GM18508 (cell line): Measurements from ENCODE around the gene TRAF2.

ENCODE experiments used
- ATAC-seq: cut with Tn5 transposase; IDR thresholded peaks from one replicate; pipeline ENCODE4 v1.9.1; 2021; ENCODE audit warnings: moderate number of reproducible peaks; ENCODE audit not compliant: insufficient read depth, unreplicated experiment

TRAF2 gene

GRCh38 chr9:136944519-136945332 lies 58.4 kb downstream of the TRAF2 start, which contains the start of the genes C8G and FBXW5:
Gene C8G, plus strand, starts transcription at chr9:136945243. Its CDS starts 78 bp downstream, at chr9:136945321.
Gene FBXW5, minus strand, starts transcription at chr9:136944738. Its CDS starts 655 bp downstream, at chr9:136944083.
- ATAC-seq, result no peak

DNA sequence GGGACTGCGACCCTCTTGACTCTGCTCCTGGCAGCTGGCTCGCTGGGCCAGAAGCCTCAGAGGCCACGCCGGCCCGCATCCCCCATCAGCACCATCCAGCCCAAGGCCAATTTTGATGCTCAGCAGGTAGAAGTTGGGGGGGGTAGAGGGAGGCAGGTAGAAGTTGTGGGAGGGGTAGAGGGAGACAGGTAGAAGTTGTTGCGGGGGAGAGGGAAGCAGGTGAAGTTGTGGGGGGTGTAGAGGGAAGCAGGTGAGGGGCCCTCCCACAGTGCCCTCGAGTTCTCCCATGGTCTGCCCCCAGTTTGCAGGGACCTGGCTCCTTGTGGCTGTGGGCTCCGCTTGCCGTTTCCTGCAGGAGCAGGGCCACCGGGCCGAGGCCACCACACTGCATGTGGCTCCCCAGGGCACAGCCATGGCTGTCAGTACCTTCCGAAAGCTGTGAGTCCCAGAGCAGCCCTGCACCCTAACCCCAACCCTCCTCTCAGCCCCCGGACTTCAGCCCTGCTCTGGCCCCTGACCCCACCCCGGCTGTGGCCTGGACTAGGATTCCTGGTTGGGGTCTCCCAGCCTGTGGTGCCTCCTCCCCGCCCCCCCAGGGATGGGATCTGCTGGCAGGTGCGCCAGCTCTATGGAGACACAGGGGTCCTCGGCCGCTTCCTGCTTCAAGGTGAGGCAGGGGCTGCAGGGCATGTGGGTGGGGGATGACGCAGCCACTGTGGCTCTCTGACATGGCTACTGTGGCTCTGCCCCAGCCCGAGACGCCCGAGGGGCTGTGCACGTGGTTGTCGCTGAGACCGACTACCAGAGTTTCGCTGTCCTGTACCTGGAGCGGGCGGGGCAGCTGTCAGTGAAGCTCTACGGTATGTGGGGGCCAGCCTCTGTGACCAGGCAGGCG lies 59.3 kb downstream of the TRAF2 start:
- no peak for ATAC-seq

DNA sequence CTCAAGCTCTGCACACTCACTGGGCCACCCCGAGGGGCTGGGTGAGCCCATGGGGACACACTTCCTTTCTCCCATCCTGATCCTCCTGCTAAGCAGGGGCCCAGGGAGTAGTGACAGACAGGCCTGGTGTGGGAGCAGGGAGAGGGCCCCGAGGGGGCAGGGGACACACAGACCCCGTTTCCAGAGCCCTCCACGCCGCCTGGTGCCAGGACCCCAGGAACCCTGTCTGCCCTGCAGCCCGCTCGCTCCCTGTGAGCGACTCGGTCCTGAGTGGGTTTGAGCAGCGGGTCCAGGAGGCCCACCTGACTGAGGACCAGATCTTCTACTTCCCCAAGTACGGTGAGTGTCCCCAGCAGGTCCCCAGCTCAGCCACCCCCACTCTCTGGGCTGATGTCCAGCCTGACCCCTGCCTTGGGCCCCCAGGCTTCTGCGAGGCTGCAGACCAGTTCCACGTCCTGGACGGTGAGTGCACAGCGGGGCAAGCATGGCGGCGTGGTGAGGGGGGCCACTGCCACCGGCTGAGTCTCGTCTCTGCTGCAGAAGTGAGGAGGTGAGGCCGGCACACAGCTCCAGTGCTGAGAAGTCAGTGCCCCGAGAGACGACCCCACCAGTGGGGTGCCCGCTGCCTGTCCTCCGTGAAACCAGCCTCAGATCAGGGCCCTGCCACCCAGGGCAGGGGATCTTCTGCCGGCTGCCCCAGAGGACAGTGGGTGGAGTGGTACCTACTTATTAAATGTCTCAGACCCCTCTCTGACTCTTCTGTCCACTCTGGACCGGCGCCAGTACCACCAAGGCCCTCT lies 60.1 kb downstream of the TRAF2 start:
- ATAC-seq, result no peak

GRCh38 chr9:136947028-136947891 lies 60.9 kb downstream of the TRAF2 start:
- ATAC-seq, result no peak

DNA sequence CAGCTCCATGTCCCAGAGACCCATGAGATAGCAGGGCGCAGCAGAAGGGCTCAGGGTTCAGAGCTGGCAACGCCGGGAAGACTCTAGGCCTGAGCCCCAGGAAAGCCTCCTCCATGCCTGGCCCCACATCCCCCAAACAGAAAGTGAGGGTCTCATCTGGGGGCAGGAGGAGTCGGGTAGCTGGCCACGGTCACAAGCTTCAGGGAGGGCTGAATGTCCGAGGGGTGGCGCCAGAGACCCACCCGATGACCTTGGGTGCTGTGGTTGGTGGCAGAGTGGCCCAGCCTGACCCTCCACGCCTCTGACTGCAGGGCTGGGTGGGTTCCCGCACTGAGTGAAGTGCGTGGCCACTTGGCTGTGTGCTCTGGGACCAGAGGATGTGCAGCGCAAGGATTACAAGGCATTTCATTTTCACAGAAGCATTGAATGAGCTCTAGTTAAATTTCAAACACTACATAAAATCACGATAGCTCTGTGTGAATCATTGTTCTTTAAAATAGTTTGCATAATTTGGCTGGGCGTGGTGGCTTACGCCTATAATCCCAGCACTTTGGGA lies 61.7 kb downstream of the TRAF2 start:
- no peak for ATAC-seq

- ATAC-seq, result no peak
These were observed 63.0 kb downstream of the TRAF2 start for GRCh38 chr9:136949239-136949816.

DNA sequence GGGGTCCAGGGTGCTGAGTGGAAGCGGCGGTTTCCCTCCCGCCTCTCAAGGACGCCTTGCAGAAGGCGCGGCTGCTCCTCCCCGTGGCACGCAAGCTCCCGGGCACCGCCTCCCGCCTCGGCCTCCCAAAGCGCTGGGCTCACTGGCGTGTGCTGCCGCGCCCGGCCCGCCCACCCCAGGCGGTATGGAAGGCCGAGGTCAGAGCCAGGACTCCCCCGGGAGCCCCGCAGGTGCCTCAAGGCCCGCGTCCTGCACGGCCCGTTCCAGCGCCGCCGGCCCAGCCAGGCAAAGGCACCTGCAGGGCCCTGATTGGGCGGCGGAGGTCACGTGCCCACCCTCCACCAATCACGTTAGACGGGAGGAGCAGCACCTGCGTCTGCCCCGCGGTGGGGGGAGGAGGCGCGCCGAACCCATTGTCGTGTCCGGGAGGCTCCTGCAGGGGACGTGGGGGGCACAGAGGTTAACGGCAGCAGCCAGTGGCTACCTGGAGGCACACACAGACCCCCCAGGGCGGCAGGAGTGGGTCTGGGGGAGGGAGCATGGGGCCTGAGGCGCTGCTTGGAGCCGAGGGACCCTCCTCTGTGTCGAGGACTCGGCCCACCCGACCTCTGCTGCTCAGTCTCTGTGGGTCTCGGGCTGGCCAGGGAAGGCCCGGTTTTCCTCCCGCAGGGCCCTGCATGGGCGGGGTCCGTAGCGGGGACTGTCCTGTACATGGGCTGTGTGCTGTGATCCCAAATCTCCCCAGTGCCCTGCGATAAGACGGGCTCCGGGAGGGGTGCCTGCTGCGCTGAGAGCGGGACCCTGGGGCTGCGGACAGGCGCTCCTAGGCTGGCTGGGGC lies 63.7 kb downstream of the TRAF2 start:
- ATAC-seq, result no peak

DNA sequence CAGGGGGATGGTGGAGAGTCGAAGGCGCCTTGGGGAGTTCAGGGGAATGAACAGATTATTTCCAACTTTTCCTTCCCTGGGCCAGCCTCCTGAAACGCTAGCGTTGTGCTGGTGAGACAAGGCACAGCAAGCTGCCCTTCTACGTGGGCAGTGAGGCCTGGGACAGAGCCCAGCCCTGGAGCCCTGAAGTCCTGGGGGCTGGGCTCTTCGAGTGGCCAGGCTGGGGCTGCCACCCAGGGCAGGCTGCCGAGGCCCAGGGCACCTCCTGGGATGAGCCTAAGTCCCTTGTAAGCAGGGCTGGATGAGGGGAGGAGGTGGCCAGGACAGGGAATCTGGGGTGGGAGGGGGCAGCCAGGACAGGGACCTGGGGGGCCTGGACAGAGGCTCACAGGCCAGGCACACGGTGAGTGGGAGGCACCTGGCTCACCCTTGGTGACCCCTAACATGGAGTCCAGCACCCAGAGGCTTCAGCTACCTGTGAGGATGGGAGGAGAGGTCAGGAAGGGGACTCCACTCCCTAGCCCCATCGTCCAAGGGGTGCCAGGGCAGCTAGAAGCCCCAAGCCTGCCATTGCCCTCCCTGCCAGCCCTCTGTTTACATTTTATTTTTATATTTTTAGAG lies 64.5 kb downstream of the TRAF2 start:
- ATAC-seq, result no peak

DNA sequence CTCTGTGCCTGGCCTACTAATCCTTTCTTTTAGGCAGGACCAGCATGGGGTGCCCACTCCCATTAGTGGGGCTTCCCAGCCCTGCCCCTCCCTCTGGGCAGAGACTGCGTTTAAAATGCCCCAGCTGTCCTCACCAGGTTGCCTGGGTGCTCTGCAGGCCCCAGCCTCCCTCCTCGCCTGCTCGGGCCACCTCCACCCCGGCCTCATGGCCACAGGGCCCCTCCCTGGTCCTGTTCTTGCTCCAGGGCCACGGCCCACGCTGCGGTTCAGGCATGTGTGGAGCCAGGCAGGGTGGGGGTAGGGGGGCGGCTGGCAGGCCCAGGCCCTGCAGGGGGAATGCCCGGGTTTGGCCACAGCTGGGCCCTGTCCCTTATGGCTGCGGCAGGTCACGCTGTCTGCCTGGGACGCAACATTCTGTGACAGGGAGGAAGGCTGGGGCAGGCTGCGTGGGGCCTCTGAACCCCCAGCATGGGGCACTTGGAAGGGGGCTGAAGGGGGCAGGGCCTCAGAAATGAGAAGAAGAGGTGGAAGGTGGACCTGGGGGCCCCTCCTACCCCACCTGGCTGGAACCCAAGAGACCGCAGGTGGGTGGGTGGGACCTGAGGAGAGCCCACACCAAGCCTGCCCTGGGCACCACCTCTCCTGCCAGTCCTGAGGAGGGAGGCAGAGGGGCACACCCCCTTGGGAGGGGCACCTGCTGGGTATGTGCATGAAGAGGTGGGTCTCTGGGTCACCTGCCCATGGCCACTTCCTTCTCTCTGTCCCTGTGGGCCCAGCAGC lies 65.4 kb downstream of the TRAF2 start, which contains the start of gene LCN12:
TSS of gene LCN12 (plus strand) at position 733 of the 780 bp plus-strand sequence. CDS start 55 bp downstream, outside the sequence.
- ATAC-seq, result no peak

DNA sequence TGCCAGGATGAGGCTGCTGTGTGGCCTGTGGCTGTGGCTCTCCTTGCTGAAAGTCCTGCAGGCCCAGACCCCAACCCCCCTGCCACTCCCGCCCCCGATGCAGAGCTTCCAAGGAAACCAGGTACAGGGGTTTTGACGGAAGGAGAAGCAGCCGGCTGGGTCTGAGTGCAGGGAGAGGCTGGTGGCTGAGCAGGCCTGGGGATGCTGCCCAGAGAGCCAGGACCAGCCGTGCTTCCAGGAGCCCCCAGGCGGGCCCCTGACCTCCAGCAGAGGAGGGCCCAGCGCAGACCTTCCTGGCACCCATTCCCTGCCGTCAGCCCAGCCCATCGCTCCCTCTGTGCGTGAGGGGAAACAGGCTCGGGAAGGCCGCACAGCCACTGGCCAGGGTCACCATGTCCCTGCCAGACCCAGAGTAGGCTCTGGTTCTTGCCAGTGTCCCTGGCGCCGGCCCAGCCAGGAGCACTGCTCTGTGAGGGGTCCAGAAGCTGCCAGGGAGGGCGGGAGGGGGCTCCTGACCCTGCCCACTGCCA lies 66.1 kb downstream of the TRAF2 start:
- no peak for ATAC-seq

DNA sequence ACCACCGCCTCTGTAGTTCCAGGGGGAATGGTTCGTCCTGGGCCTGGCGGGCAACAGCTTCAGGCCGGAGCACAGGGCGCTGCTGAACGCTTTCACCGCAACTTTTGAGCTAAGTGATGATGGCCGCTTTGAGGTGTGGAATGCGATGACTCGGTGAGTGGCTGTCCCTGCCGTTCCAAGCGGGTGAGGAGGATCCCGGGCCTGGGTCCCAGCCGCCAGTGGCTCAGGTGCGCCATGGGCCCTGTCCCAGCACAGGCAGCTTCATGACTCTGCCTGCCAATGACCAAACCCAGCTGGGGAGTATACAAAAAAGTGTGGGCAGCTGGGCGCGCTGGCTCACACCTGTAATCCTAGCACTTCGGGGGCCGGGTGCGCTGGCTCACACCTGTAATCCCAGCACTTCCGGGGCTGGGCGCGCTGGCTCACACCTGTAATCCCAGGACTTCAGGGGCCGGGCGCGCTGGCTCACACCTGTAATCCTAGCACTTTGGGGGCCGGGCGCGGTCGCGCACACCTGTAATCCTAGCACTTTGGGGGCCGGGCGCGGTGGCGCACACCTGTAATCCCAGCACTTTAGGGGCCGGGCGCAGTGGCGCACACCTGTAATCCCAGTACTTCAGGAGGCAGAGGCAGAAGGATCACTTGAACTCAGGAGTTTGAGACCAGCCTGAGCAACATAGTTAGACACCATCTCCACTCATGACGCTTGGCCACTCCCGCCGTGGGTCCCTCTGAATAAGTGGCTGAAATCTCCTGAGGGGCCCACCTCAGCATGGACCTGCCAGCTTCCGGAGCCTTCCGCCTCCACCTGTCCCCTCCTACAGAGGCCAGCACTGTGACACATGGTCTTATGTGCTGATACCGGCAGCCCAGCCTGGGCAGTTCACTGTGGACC lies 66.8 kb downstream of the TRAF2 start:
- ATAC-seq, result no peak

GRCh38 chr9:136953771-136954269 lies 67.5 kb downstream of the TRAF2 start:
- ATAC-seq, result no peak

DNA sequence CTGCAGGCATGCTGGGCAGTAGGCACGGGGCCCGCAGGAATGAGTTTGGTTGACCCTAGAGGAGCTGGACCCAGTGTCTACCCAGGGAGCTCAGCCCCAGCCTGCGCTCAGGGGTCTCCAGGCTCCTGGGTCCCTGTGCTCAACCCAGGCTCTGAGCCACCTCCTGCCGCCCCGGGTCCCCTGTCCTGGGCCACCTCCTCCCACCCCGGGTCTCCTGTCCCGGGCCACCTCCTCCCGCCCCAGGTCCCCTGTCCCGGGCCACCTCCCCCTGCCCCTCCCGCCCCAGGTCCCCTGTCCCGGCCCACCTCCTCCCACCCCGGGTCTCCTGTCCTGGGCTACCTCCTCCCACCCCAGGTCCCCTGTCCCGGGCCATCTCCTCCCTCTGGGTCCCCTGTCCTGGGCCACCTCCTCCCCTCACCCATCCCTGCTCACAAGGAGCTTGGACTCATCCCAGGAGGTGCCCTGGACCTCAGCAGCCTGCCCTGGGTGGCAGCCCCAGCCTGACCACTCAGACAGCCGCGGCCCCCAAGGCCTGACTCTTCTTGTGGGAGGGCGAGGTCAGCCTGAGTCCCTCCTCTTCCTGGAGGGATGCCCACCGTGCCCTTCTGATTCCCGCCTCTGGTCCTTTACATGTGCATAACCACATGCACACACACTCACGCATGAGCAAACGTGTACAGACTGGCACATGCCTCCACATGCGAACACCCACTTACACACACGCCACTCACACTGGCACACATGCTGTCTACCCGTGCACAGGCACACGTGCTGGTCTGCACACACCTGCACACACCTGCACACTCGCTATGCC lies 68.2 kb downstream of the TRAF2 start:
- no peak for ATAC-seq

GRCh38 chr9:136955202-136955942 lies 69.1 kb downstream of the TRAF2 start:
- ATAC-seq, result no peak
